Psoas muscle (tissue), 8 donors: ENCODE measurements around the gene ARSB. TPM values are rescaled to one million over a fixed set of nuclear protein-coding genes. Genes with fewer than 3 reads are reported as not detected.

Experiments
- ATAC-seq, 4 donors: fragments of 200-7000 bp; cut with Tn5 transposase; one replicate each; pipeline ENCODE4 v1.9.1; 2020; ENCODE audit warnings: moderate library complexity in 3 of 4, mild to moderate bottlenecking in 2 of 4
- DNase-seq, 2 donors: peaks; one replicate each; pipeline ENCODE4 v3.0.0-alpha.2; 2020
- H3K27ac ChIP-seq: fragments of 200-600 bp; one replicate; pipeline ENCODE4 v1.8.0; 2022
- H3K27me3 ChIP-seq, 3 donors: fragments of 200-600 bp in 1 of 3; one replicate each; pipeline versions ENCODE4 v1.6.1 to v1.8.0; 2013 to 2022; ENCODE audit warnings: low read length in 2 of 3, mild to moderate bottlenecking in 2 of 3, moderate library complexity in 1 of 3; ENCODE audit not compliant: insufficient read depth in 3 of 3
- H3K36me3 ChIP-seq, 2 donors: fragments of 200-600 bp in 1 of 2; one replicate each; pipeline versions ENCODE4 v1.6.1 to v1.8.0; 2013 to 2022; ENCODE audit warnings: low read depth in 1 of 2, mild to moderate bottlenecking in 1 of 2, moderate library complexity in 1 of 2; ENCODE audit not compliant: insufficient read depth in 1 of 2
- H3K4me1 ChIP-seq: fragments of 200-600 bp; one replicate; pipeline ENCODE4 v1.8.0; 2022
- H3K4me3 ChIP-seq: fragments of 200-600 bp; one replicate; pipeline ENCODE4 v1.8.0; 2022; ENCODE audit warnings: mild to moderate bottlenecking
- H3K9me3 ChIP-seq: fragments of 200-600 bp; one replicate; pipeline ENCODE4 v1.8.0; 2022
- WGBS, 3 donors: extraction: QIAGEN DNeasy Blood & Tissue Kit; methylation state at CpG; one replicate each; pipeline versions ENCODE4 v1.1.6 to v1.1.7; 2013; 5-methylcytosine and 5-hydroxymethylcytosine counted together
- intact Hi-C, 2 donors: fragments of 100-400 bp; cut with DNase I; formaldehyde crosslinking; loops; one replicate each; pipeline versions ENCODE4 v1.11.0 to v1.14.2; 2022
- polyA plus RNA-seq, 3 donors: library from polyadenylated mRNA; stranded (reverse); fragments of 200-250 nt; gene quantifications; one replicate each; pipeline ENCODE4 v1.2.3, GENCODE V29; 2013
- total RNA-seq, 4 donors: library from RNA; stranded (reverse); fragmentation: NEBNext Ultra II Directional in 2 of 4; extraction: Animal tissue kit (Norgen Biotek cat#: 25700) in 2 of 4; gene quantifications; one replicate each; pipeline versions ENCODE4 v1.2.1 to v1.2.4, GENCODE V29; 2021 to 2023
- TF ChIP-seq, protein P1 (sequence below): fragments of 200-600 bp; IDR thresholded peaks from one replicate; pipeline ENCODE4 v1.8.0; 2022; ENCODE audit warnings: antibody characterized with exemption
- donor health status: healthy with polysubstance abuse.
- donor health status: DM: no; HTN: no; CAD: no; lungs with moderate emphysema.
- donor health status: Bipolar disorder and iron deficiency.
- donor health status: healthy.
- donor health status: DM: yes; HTN: yes; CAD: no.
- donor health status: DM: no; HTN: no; CAD: no.
- donor health status: DM: no; HTN: no; CAD: no.
- donor health status: DM: yes; HTN: yes; CAD: no.

The ARSB gene
- total and polyA plus RNA-seq, 7 donors, result 1.3 to 6.5 (median 3.6) TPM

GRCh38 chr5:78821536-78822021 lies 163.5 kb downstream of the ARSB start:
- Histone ChIP-seq H3K9me3 (no peaks in the 10 kb centered on the region), H3K4me1 (no peaks in the 10 kb centered on the region), H3K27me3 (no peaks in the 10 kb centered on the region), H3K4me3 (no peak overlapping the region), H3K27ac (no peak overlapping the region), H3K36me3 (no peaks in the 10 kb centered on the region)
- intact Hi-C loops, result no loop called here
- ATAC-seq (no peak), DNase-seq (no peak)
- TF ChIP-seq, protein P1, sequence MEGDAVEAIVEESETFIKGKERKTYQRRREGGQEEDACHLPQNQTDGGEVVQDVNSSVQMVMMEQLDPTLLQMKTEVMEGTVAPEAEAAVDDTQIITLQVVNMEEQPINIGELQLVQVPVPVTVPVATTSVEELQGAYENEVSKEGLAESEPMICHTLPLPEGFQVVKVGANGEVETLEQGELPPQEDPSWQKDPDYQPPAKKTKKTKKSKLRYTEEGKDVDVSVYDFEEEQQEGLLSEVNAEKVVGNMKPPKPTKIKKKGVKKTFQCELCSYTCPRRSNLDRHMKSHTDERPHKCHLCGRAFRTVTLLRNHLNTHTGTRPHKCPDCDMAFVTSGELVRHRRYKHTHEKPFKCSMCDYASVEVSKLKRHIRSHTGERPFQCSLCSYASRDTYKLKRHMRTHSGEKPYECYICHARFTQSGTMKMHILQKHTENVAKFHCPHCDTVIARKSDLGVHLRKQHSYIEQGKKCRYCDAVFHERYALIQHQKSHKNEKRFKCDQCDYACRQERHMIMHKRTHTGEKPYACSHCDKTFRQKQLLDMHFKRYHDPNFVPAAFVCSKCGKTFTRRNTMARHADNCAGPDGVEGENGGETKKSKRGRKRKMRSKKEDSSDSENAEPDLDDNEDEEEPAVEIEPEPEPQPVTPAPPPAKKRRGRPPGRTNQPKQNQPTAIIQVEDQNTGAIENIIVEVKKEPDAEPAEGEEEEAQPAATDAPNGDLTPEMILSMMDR, result no peak
- 83 to 90% (median 89%) methylated on average over 2 of the region's 2 CpGs for WGBS, 3 donors

DNA sequence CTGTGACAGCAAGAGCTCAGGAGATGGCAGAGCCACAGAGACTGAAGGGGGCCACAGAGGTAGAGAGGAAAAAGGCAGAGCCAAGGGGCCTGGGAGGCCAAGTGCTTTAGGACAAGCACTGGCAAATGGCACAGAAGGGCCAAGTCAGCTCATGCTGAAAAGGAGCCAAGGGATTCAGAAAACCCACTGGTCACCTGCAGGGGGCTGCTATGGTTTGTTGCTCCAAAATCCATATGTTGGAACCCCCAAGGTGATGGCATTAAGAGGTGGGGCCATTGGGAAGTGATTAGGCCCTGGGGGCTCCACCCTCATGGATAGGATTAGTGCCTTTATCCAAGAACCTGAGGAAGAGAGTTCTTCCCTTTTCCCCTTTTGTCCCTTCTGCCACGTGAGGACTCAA lies 165.4 kb downstream of the ARSB start:
- no peaks in the 10 kb centered on the region for H3K36me3 ChIP-seq
- ATAC-seq (no peak), DNase-seq (no peak)
- no peaks in the 10 kb centered on the region for H3K27me3 ChIP-seq
- H3K4me3 ChIP-seq, result no peak overlapping the region
- H3K4me1 ChIP-seq, result no peaks in the 10 kb centered on the region
- TF ChIP-seq, protein P1, result no peak
- 89 to 100% (median 92%) methylated on average over 1 of the region's 1 CpG for WGBS, 3 donors
- intact Hi-C loops, result no loop called here
- H3K27ac ChIP-seq, result no peak overlapping the region
- no peaks in the 10 kb centered on the region for H3K9me3 ChIP-seq

- intact Hi-C loops, result no loop called here
- Histone ChIP-seq H3K27ac (no peak overlapping the region), H3K4me3 (no peak overlapping the region), H3K9me3 (no peaks in the 10 kb centered on the region), H3K27me3 (no peaks in the 10 kb centered on the region), H3K4me1 (no peaks in the 10 kb centered on the region), H3K36me3 (no peaks in the 10 kb centered on the region)
- no peak for ATAC-seq
- WGBS, 3 donors, result 60 to 66% (median 62%) methylated on average over 3 of the region's 3 CpGs
- TF ChIP-seq, protein P1, result no peak
- no peak for DNase-seq
Measured at GRCh38 chr5:78819166-78819565, 165.9 kb downstream of the ARSB start.

DNA sequence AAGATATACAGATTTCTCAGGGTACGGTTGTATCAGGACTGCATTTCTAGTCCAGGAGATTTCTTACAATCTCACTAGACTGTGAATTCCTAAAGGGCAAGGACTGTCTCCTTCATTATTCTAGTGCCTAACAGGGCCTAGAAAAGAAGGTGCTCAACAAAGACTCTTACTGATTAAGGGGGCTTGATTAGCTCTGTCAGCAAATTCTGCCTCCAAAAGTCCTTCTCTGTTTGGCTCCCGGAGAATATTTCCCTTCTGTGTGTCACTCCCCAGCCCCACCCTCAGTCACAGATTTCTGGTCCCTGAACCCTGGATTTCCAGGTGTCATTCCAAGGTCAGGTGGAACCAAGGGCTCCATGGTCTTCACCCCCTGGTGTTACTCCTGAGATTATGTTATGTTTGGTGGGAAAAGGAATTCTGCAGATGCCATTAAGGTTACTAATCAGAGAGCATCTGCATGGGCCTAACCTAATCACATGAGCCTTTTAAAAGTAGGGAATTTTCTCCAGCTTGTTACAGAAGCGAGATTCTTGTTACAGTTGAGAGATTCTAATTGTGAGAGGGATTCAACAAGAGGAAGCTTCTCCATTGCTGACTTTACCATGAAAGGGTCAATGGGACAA lies 168.9 kb downstream of the ARSB start:
- no peaks in the 10 kb centered on the region for H3K4me1 ChIP-seq
- H3K9me3 ChIP-seq, result no peaks in the 10 kb centered on the region
- TF ChIP-seq, protein P1, result no peak
- H3K36me3 ChIP-seq, result no peaks in the 10 kb centered on the region
- WGBS, 3 donors, result 94 to 99% (median 97%) methylated on average over 3 of the region's 3 CpGs
- H3K27me3 ChIP-seq, result no peaks in the 10 kb centered on the region
- DNase-seq (no peak), ATAC-seq (no peak)
- intact Hi-C loops, result no loop called here
- no peak overlapping the region for H3K4me3 ChIP-seq
- H3K27ac ChIP-seq, result no peak overlapping the region
